Activated CD8-positive, alpha-beta T cell treated with anti-CD3 and anti-CD28 coated beads for 36 hours (primary cell): ENCODE results near the gene HS1BP3. TPM values are rescaled to one million over a fixed set of nuclear protein-coding genes. Genes with fewer than 3 reads are reported as not detected.

Experiments
- ATAC-seq: fragments of 200-7000 bp; cut with Tn5 transposase; one replicate; pipeline ENCODE4 v1.10.0; 2021; ENCODE audit warnings: mild to moderate bottlenecking, moderate library complexity
- CTCF ChIA-PET: fragments of 350-600 bp; sonication (Branson Sonifier 250); formaldehyde crosslinking; loops from one replicate; lab custom pipeline; 2021; ENCODE audit warnings: antibody characterized with exemption; lab: Charles Lee
- POLR2A ChIA-PET: fragments of 350-600 bp; sonication (Branson Sonifier 250); formaldehyde crosslinking; loops from one replicate; lab custom pipeline; 2021; ENCODE audit warnings: antibody characterized with exemption; lab: Charles Lee
- DNase-seq: peaks from one replicate; pipeline ENCODE4 v3.0.0-alpha.2; 2020
- H3K27ac Mint-ChIP-seq: one replicate; pipeline ENCODE4 v1.8.0; 2021; ENCODE audit warnings: mild to moderate bottlenecking, mixed read lengths
- H3K27me3 Mint-ChIP-seq: one replicate; pipeline ENCODE4 v1.8.0; 2021; ENCODE audit warnings: mixed read lengths
- H3K36me3 Mint-ChIP-seq: one replicate; pipeline ENCODE4 v1.8.0; 2021; ENCODE audit warnings: low read depth, mixed read lengths
- H3K4me1 Mint-ChIP-seq: one replicate; pipeline ENCODE4 v1.8.0; 2021; ENCODE audit warnings: low read depth, mixed read lengths
- H3K4me3 Mint-ChIP-seq: one replicate; pipeline ENCODE4 v1.8.0; 2021; ENCODE audit warnings: mild to moderate bottlenecking, moderate library complexity, mixed read lengths
- H3K9me3 Mint-ChIP-seq: one replicate; pipeline ENCODE4 v1.8.0; 2021; ENCODE audit warnings: mixed read lengths
- intact Hi-C: fragments of 100-400 bp; cut with micrococcal nuclease; formaldehyde crosslinking; loops from one replicate; pipeline ENCODE4 v1.10.0; 2022
- total RNA-seq, 2 experiments: library from RNA; stranded (reverse); gene quantifications; one replicate each; pipeline ENCODE4 v1.2.3, GENCODE V29; 2021
- TF ChIP-seq, protein P1 (sequence below): fragments of 200-600 bp; IDR thresholded peaks from one replicate; pipeline ENCODE4 v1.8.0; 2022; ENCODE audit warnings: antibody characterized with exemption, mild to moderate bottlenecking

Gene HS1BP3
- total RNA-seq, result 1 to 10 TPM; 6.5 to 7.9 TPM

DNA sequence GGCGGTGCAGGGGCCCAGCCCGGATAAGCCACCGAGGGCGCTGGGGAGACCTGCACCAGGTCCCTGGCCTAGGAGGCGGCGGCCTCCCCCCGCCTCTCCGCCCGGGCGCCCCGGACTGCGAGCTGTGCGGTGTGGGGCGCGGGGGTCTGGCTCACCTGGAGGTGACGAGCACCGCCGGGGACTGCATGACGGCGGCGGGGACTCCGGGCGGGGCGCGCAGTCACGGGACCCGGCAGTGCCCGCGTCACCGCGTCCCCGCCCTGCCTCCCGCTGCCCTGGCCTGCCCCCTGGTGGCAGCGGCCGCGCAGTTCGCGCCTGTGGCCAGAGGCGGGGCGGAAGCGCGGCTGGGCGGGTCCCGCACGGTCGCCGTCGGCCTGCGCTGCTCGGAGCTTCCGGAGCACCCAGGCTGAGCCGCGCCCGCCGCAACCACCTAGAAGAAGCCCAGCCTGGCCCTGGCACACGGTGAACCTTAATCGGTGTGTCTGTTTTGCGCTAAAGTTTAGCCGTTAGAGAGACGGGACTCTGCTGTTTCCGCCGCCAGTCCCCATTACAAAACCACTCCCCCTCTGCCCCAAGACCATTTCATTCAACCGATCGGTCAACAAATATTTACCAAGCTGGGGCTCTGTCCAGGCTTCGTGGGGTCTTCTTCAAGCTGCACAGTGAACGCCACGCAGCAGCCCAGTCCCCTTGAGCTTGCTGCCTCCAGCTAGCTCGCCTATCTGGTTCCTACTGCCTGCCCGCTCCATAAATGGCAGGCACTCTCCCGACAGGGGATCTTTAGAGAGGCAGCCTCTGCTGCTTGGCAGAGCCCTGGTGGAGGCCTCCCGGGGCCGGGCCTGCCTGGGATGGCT lies at the start of gene HS1BP3:
HS1BP3 (minus strand) TSS at position 222 of the 854 bp plus-strand sequence; CDS start at position 187, 35 bp downstream.
- DNase-seq (peak; percentile 85), ATAC-seq (peak; percentile 97)
- intact Hi-C loops, result no loop called here
- TF ChIP-seq, protein P1, sequence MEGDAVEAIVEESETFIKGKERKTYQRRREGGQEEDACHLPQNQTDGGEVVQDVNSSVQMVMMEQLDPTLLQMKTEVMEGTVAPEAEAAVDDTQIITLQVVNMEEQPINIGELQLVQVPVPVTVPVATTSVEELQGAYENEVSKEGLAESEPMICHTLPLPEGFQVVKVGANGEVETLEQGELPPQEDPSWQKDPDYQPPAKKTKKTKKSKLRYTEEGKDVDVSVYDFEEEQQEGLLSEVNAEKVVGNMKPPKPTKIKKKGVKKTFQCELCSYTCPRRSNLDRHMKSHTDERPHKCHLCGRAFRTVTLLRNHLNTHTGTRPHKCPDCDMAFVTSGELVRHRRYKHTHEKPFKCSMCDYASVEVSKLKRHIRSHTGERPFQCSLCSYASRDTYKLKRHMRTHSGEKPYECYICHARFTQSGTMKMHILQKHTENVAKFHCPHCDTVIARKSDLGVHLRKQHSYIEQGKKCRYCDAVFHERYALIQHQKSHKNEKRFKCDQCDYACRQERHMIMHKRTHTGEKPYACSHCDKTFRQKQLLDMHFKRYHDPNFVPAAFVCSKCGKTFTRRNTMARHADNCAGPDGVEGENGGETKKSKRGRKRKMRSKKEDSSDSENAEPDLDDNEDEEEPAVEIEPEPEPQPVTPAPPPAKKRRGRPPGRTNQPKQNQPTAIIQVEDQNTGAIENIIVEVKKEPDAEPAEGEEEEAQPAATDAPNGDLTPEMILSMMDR, result peak; percentile 83
- Mint-ChIP-seq H3K4me3 (peak within 1 kb of the TSS; percentile 77), H3K9me3 (no peaks in the 10 kb centered on the region), H3K36me3 (no peaks in the 10 kb centered on the region), H3K4me1 (peaks cover 17% of the 10 kb centered on the region), H3K27ac (peak within 1 kb of the TSS; percentile 85), H3K27me3 (no peaks in the 10 kb centered on the region)
- CTCF ChIA-PET, result interaction anchor here (0.6 to 5.6 kb wide), 33 partner anchors 9 to 545 kb away, joined by 3 to 46 read pairs (median 4); partner anchors contain the start of gene RHOB
- POLR2A ChIA-PET, result interaction anchor here (0.7 to 2.6 kb wide), 10 partner anchors 8 to 298 kb away, joined by 3 to 14 read pairs (median 3); partner anchors contain the start of genes LDAH and RHOB

DNA sequence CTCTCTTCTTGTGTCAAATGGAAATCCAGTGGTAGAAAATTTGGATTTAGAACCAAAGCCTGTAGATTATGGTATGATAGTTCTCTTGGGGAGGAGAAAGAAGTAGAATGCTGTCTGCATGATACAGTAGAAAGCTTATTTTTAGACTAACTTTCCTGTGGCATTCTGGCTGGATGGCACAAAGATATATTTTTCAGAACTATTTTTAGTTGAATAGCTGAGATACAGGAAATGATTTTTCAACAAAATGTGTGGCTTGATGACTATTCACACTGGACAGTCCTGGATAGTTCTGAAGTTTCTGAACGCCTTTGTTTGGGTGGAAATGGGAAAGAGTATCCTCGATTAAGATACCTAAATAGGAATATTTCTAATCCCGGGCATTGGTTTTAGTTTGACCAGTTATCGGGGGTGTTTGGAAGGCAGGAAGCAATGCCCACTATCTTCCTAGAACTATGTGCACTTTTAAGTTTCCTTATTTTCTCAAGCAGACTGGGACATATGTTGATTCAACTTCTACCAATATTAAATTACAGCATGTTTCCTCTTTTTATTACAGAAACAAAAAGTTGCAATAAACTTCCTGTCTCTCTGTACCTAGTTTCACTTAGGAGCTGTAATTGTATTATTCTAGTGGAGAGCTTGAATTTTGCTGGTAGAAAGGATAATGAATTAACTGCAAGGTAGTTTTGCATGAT lies 48.2 kb upstream of the HS1BP3 start:
- peaks cover 15% of the 10 kb centered on the region for H3K36me3 Mint-ChIP-seq
- H3K27ac Mint-ChIP-seq, result no peak overlapping the region
- ChIA-PET POLR2A (no interaction called here), CTCF (no interaction called here)
- TF ChIP-seq, protein P1, result no peak
- H3K4me3 Mint-ChIP-seq, result no peak overlapping the region
- H3K27me3 Mint-ChIP-seq, result no peaks in the 10 kb centered on the region
- H3K4me1 Mint-ChIP-seq, result no peaks in the 10 kb centered on the region
- no peak for ATAC-seq
- DNase-seq, result no peak
- H3K9me3 Mint-ChIP-seq, result no peaks in the 10 kb centered on the region
- intact Hi-C loops, result no loop called here

GRCh38 chr2:20697322-20697934 lies 46.5 kb upstream of the HS1BP3 start:
- Mint-ChIP-seq H3K27me3 (no peaks in the 10 kb centered on the region), H3K36me3 (peaks cover 15% of the 10 kb centered on the region), H3K4me3 (no peak overlapping the region), H3K4me1 (no peaks in the 10 kb centered on the region), H3K27ac (no peak overlapping the region), H3K9me3 (no peaks in the 10 kb centered on the region)
- intact Hi-C loops, result no loop called here
- TF ChIP-seq, protein P1, result no peak
- POLR2A ChIA-PET, result no interaction called here
- no peak for DNase-seq
- ATAC-seq, result no peak
- CTCF ChIA-PET, result interaction anchor here (1.2 kb wide), 1 partner anchor 265 kb away, joined by 3 read pairs; no protein-coding TSS in a partner anchor

GRCh38 chr2:20696366-20696765 lies 45.5 kb upstream of the HS1BP3 start:
- no peak overlapping the region for H3K27ac Mint-ChIP-seq
- peaks cover 19% of the 10 kb centered on the region for H3K36me3 Mint-ChIP-seq
- intact Hi-C loops, result no loop called here
- ATAC-seq, result no peak
- ChIA-PET POLR2A (no interaction called here), CTCF (interaction anchor here (1.0 kb wide), 1 partner anchor 36 kb away, joined by 3 read pairs; no protein-coding TSS in a partner anchor)
- no peak for DNase-seq
- no peaks in the 10 kb centered on the region for H3K4me1 Mint-ChIP-seq
- no peaks in the 10 kb centered on the region for H3K27me3 Mint-ChIP-seq
- TF ChIP-seq, protein P1, result no peak
- no peak overlapping the region for H3K4me3 Mint-ChIP-seq
- no peaks in the 10 kb centered on the region for H3K9me3 Mint-ChIP-seq
